K562 (cell line): Measurements from ENCODE around the gene ETFBKMT. TPM values are rescaled to one million over a fixed set of nuclear protein-coding genes. Genes with fewer than 3 reads are reported as not detected.

Source experiments
- ATAC-seq: fragments of 200-7000 bp; cut with Tn5 transposase; 3 replicates; pipeline ENCODE4 v1.9.1; 2020; ENCODE audit warnings: moderate library complexity
- BruUV-seq: library from RNA; stranded (reverse); fragments of 400-500 nt; replicated peaks from 2 replicates; lab custom pipeline; 2021; lab: Mats Ljungman, UMichigan
- CTCF ChIA-PET: fragments of 300-600 bp; formaldehyde crosslinking; extraction: SDS; loops from one replicate; lab custom pipeline; 2021; ENCODE audit warnings: low intra/inter-chr PET ratio; lab: Yijun Ruan, JAX
- POLR2A ChIA-PET: fragments of 300-600, 350-650 bp; sonication (Branson Sonifier 250); formaldehyde crosslinking; extraction: SDS; loops from one replicate; lab custom pipeline; 2021; ENCODE audit warnings: antibody characterized with exemption, inconsistent platforms; lab: Yijun Ruan, JAX
- DNase-seq, 4 experiments: peaks; one replicate each; pipeline versions ENCODE4 v3.0.0 to v3.0.0-alpha.2; 2011 to 2018; ENCODE audit warnings: low spot score in 3 of 4, mixed read lengths in 3 of 4; ENCODE audit errors: extremely low read depth in 1 of 4
- FAIRE-seq: peaks from 2 replicates; lab custom pipeline; 2011; peaks lifted over from hg19 to GRCh38; lab: Jason Lieb, UNC
- H2AFZ ChIP-seq: 2 replicates; pipeline ENCODE4 v1.6.0; 2011; ENCODE audit warnings: low read depth, low read length, control low read depth, inconsistent platforms
- H3K27ac ChIP-seq: fragments of 200-600 bp; 3 replicates; pipeline ENCODE4 v1.8.0; 2011; ENCODE audit warnings: low read depth, mild to moderate bottlenecking, control low read depth, inconsistent platforms, low read length, moderate library complexity, mixed read lengths; ENCODE audit errors: extremely low read depth
- H3K27me3 ChIP-seq, 2 experiments: fragments of 300-600 bp in 1 of 2; 2 replicates in 1 of 2; 3 replicates in 1 of 2; pipeline versions ENCODE4 v1.6.0 to v1.8.0; 2011; ENCODE audit warnings: inconsistent platforms in 2 of 2, low read length in 2 of 2, mild to moderate bottlenecking in 1 of 2, mixed read lengths in 1 of 2, moderate library complexity in 1 of 2; ENCODE audit not compliant: control insufficient read depth in 2 of 2, insufficient read depth in 2 of 2
- H3K36me3 ChIP-seq: fragments of 300-600 bp; 3 replicates; pipeline ENCODE4 v1.8.0; 2011; ENCODE audit warnings: mild to moderate bottlenecking, low read length, inconsistent platforms; ENCODE audit not compliant: control insufficient read depth, insufficient read depth
- H3K4me1 ChIP-seq, 2 experiments: fragments of 200-600 bp in 1 of 2; replicated peaks in 1 of 2; 2 replicates in 1 of 2; 3 replicates in 1 of 2; pipeline versions ENCODE4 v1.5.1 to v1.8.0; 2011; ENCODE audit warnings: inconsistent platforms in 2 of 2, low read length in 2 of 2, mild to moderate bottlenecking in 1 of 2, mixed read lengths in 1 of 2, moderate library complexity in 1 of 2; ENCODE audit not compliant: control insufficient read depth in 2 of 2, insufficient read depth in 2 of 2
- H3K4me2 ChIP-seq: 2 replicates; pipeline ENCODE4 v1.6.1; 2011; ENCODE audit warnings: low read length, control low read depth, inconsistent platforms, mixed read lengths; ENCODE audit not compliant: insufficient read depth
- H3K4me3 ChIP-seq: fragments of 200-600 bp; sonication (generic), shearing (Covaris generic); 2 replicates; pipeline ENCODE4 v1.5.1; 2016; ENCODE audit warnings: control low read depth, inconsistent platforms
- H3K79me2 ChIP-seq: fragments of 200-600 bp; 3 replicates; pipeline ENCODE4 v1.8.0; 2011; ENCODE audit warnings: low read length, inconsistent platforms; ENCODE audit not compliant: control insufficient read depth, insufficient read depth
- H3K9ac ChIP-seq, 2 experiments: 2 replicates each; pipeline versions ENCODE4 v1.6.0 to v1.6.1; 2011; ENCODE audit warnings: low read depth in 2 of 2, low read length in 2 of 2, control low read depth in 1 of 2, inconsistent platforms in 1 of 2, mild to moderate bottlenecking in 1 of 2, mixed read lengths in 1 of 2; ENCODE audit not compliant: insufficient read depth in 1 of 2
- H3K9me1 ChIP-seq: one replicate; pipeline ENCODE4 v1.6.0; 2011; ENCODE audit warnings: inconsistent platforms, mild to moderate bottlenecking, low read length, moderate library complexity; ENCODE audit not compliant: control insufficient read depth, insufficient read depth
- H3K9me3 ChIP-seq: replicated peaks from 2 replicates; pipeline ENCODE4 v1.5.1; 2011; ENCODE audit warnings: low read depth, low read length, inconsistent platforms; ENCODE audit not compliant: control insufficient read depth, insufficient read depth
- H4K20me1 ChIP-seq: replicated peaks from 2 replicates; pipeline ENCODE4 v1.6.1; 2011; ENCODE audit warnings: low read length, inconsistent platforms, mixed read lengths; ENCODE audit not compliant: control insufficient read depth, insufficient read depth
- ARID1B ChIP-seq: fragments of 450-650 bp; IDR thresholded peaks from 2 replicates; pipeline ENCODE4 v1.6.1; 2016; ENCODE audit warnings: antibody characterized with exemption, mild to moderate bottlenecking, inconsistent platforms
- EHMT2 ChIP-seq: fragments of 450-650 bp; IDR thresholded peaks from 2 replicates; pipeline ENCODE4 v1.6.1; 2018; ENCODE audit warnings: antibody characterized with exemption
- EZH2 ChIP-seq: IDR thresholded peaks from 2 replicates; pipeline ENCODE4 v1.6.1; 2012; ENCODE audit warnings: low read depth, mild to moderate bottlenecking, inconsistent platforms, low read length, borderline replicate concordance
- FOXJ2 ChIP-seq: fragments of 200-800 bp; sonication (Bioruptor generic); IDR thresholded peaks from 2 replicates; pipeline ENCODE4 v1.6.1; 2016; ENCODE audit warnings: missing genetic modification characterization, missing compliant biosample characterization
- MITF ChIP-seq: IDR thresholded peaks from 2 replicates; pipeline ENCODE4 v1.6.1; 2014; ENCODE audit warnings: antibody characterized with exemption
- SRSF3 ChIP-seq: fragments of 200-400 bp; formaldehyde crosslinking; IDR thresholded peaks from 2 replicates; pipeline ENCODE4 v1.6.1; 2016; ENCODE audit warnings: mild to moderate bottlenecking, low read length, moderate library complexity; ENCODE audit not compliant: insufficient read depth
- THRA ChIP-seq: fragments of 450-650 bp; IDR thresholded peaks from 2 replicates; pipeline ENCODE4 v1.6.1; 2017; ENCODE audit warnings: mild to moderate bottlenecking, moderate library complexity
- UBTF ChIP-seq, 2 experiments: IDR thresholded peaks; 2 replicates each; pipeline ENCODE4 v1.6.1; 2012; ENCODE audit warnings: improper control_type of control experiment in 2 of 2, low read depth in 2 of 2, low read length in 2 of 2, borderline replicate concordance in 1 of 2
- USF1 ChIP-seq: sonication (generic); formaldehyde crosslinking; IDR thresholded peaks from 2 replicates; pipeline ENCODE4 v1.9.0; 2022; ENCODE audit warnings: mild to moderate bottlenecking, missing genetic modification reagents
- ZBTB34 ChIP-seq: fragments of 250-450 bp; sonication (Bioruptor Pico); IDR thresholded peaks from 2 replicates; pipeline ENCODE4 v1.8.0; 2021; ENCODE audit warnings: mild to moderate bottlenecking, moderate library complexity
- ZNF445 ChIP-seq: fragments of 250-450 bp; sonication (Bioruptor Pico); IDR thresholded peaks from 2 replicates; pipeline ENCODE4 v1.4.0; 2020; ENCODE audit warnings: low read depth, mild to moderate bottlenecking, moderate library complexity
- ZNF77 ChIP-seq: fragments of 250-450 bp; sonication (Bioruptor Pico); IDR thresholded peaks from 2 replicates; pipeline ENCODE4 v1.5.0; 2020
- ZNF830 ChIP-seq: fragments of 250-450 bp; sonication (Bioruptor Pico); IDR thresholded peaks from 2 replicates; pipeline ENCODE4 v1.5.0; 2021; ENCODE audit warnings: mild to moderate bottlenecking
- WGBS: fragments of 100-300 bp; shearing (Covaris generic); methylation state at CpG from one replicate; pipeline ENCODE4 v1.1.6; 2016; ENCODE audit warnings: low coverage, mixed read lengths; ENCODE audit not compliant: insufficient coverage; ENCODE audit errors: missing lambda C conversion rate; 5-methylcytosine and 5-hydroxymethylcytosine counted together
- in situ Hi-C: fragments of 300-500 bp; cut with MboI; formaldehyde crosslinking; loops from 4 replicates; pipeline ENCODE4 v1.15.0; 2018; ENCODE audit warnings: inconsistent platforms, mixed read lengths
- intact Hi-C: fragments of 100-400 bp; cut with micrococcal nuclease; formaldehyde crosslinking; loops from 2 replicates; pipeline ENCODE4 v1.14.2; 2022
- polyA plus RNA-seq, 8 experiments: library from polyadenylated mRNA; depleted of rRNA in 4 of 8; stranded (reverse) in 5 of 8; unstranded in 3 of 8; fragments of >200 nt; fragmentation: Nextera tagmentation in 2 of 8; fragmentation: Illumina TruSeq in 1 of 8; extraction: Ambion mirVana in 2 of 8; extraction: Trizol in 1 of 8; gene quantifications; 2 replicates each; pipeline versions ENCODE4 v1.2.1 to v1.2.3, GENCODE V29; 2011 to 2014; ENCODE audit warnings: inconsistent platforms in 1 of 8, missing spikeins in 1 of 8
- total RNA-seq, 7 experiments: library from RNA; depleted of rRNA in 6 of 7; stranded (reverse); fragments of >200 nt in 6 of 7; fragmentation: Illumina TruSeq in 2 of 7; extraction: Trizol in 2 of 7; gene quantifications; 2 replicates each; pipeline versions ENCODE4 v1.2.1 to v1.2.3, GENCODE V29; 2011 to 2021; ENCODE audit warnings: low replicate concordance in 1 of 7

Gene ETFBKMT
- total and polyA plus RNA-seq, 9 of the 15 experiments (the other 6 are each of a cell fraction or from before 2014, with no cell fraction given) = 0.18 to 1.7 (median 0.96) TPM

- DNase-seq = no peak
- TF ChIP-seq ZNF830 = no peak
- TF ChIP-seq ZNF77 (CRISPR knock-in tag) = no peak
- no peak for TF ChIP-seq EHMT2
- TF ChIP-seq MITF = no peak
- no peak for TF ChIP-seq ZNF445
- no peak for TF ChIP-seq SRSF3
- TF ChIP-seq THRA = no peak
- TF ChIP-seq UBTF (IDR thresholded peaks at IDR 0.05; ENCODE audit: borderline replicate concordance in 1 of 2, low read depth in 2 of 2, low read length in 2 of 2) = no peak
- TF ChIP-seq ARID1B = no peak
- TF ChIP-seq EZH2 = no peak
- TF ChIP-seq USF1 (CRISPR knock-in tag) = no peak
- no peak for TF ChIP-seq FOXJ2 (tag)
- no peak for TF ChIP-seq ZBTB34 (CRISPR knock-in tag)
- Histone ChIP-seq H3K9ac (no peak overlapping the region; a peak in 1 of 4 replicates), H4K20me1 (no peaks in the 10 kb centered on the region), H3K27ac (no peak overlapping the region), H3K4me1 (peaks cover 0 to 10% of the 10 kb centered on the region in 2 experiments; a peak in 4 of 5 replicates), H2AFZ (no peak overlapping the region), H3K9me1 (no peaks in the 10 kb centered on the region), H3K27me3 (no peaks in the 10 kb centered on the region), H3K4me2 (no peak overlapping the region), H3K36me3 (no peaks in the 10 kb centered on the region), H3K79me2 (no peaks in the 10 kb centered on the region), H3K4me3 (no peak overlapping the region), H3K9me3 (no peaks in the 10 kb centered on the region)
- no TSS peak for BruUV-seq
- 41% methylated on average over 8 of the region's 12 CpGs for WGBS
- intact Hi-C loops = loop anchor here (2.0 to 10.0 kb wide), 4 partner anchors 31 to 307 kb away; partner anchors contain the start of gene SINHCAF
- CTCF ChIA-PET = no interaction called here
- in situ Hi-C loops = loop anchor here (5.0 kb wide), 1 partner anchor 385 kb away; no protein-coding TSS in a partner anchor
- no peak for ATAC-seq
- FAIRE-seq = no peak
- POLR2A ChIA-PET = interaction anchor here (0.6 kb wide), 1 partner anchor 1203 kb away, joined by 4 read pairs; no protein-coding TSS in a partner anchor
Observed at GRCh38 chr12:31631809-31632208, 27.7 kb upstream of the ETFBKMT start.
